Naive thymus-derived CD8-positive, alpha-beta T cell (primary cell): ENCODE data around the gene POLR3GL. TPM values are rescaled to one million over a fixed set of nuclear protein-coding genes. Genes with fewer than 3 reads are reported as not detected.

Source experiments
- ATAC-seq, 2 donors: fragments of 150-1000 bp; cut with Tn5 transposase in 1 of 2; sonication (Bioruptor Pico), chemical (Tn5 transposase) in 1 of 2; 1 replicate in 1 of 2; 2 replicates in 1 of 2; pipeline ENCODE4 v1.10.0; 2021; ENCODE audit warnings: mild to moderate bottlenecking in 2 of 2, moderate library complexity in 2 of 2
- POLR2A ChIA-PET: fragments of 350-600 bp; sonication (Branson Sonifier 250); formaldehyde crosslinking; loops from one replicate; lab custom pipeline; 2021; ENCODE audit warnings: antibody characterized with exemption; lab: Charles Lee
- DNase-seq, 10 donors: peaks; one replicate each; pipeline versions ENCODE4 v3.0.0 to v3.0.0-alpha.2; 2020 to 2022
- H3K27ac Mint-ChIP-seq, 10 donors: one replicate each; pipeline ENCODE4 v1.8.0; 2020 to 2022; ENCODE audit warnings: mild to moderate bottlenecking in 10 of 10, mixed read lengths in 10 of 10, moderate library complexity in 4 of 10, inconsistent platforms in 1 of 10
- H3K27me3 Mint-ChIP-seq, 5 donors: one replicate each; pipeline ENCODE4 v1.8.0; 2021 to 2022; ENCODE audit warnings: mixed read lengths in 5 of 5
- H3K36me3 Mint-ChIP-seq, 3 donors: one replicate each; pipeline ENCODE4 v1.8.0; 2020 to 2022; ENCODE audit warnings: mixed read lengths in 3 of 3, mild to moderate bottlenecking in 2 of 3, inconsistent platforms in 1 of 3
- H3K4me1 Mint-ChIP-seq, 4 donors: one replicate each; pipeline ENCODE4 v1.8.0; 2021 to 2022; ENCODE audit warnings: mixed read lengths in 4 of 4
- H3K4me3 Mint-ChIP-seq, 10 donors: one replicate each; pipeline ENCODE4 v1.8.0; 2020 to 2022; ENCODE audit warnings: mild to moderate bottlenecking in 10 of 10, mixed read lengths in 10 of 10, moderate library complexity in 6 of 10, inconsistent platforms in 1 of 10
- H3K9me3 Mint-ChIP-seq, 9 donors: one replicate each; pipeline ENCODE4 v1.8.0; 2020 to 2022; ENCODE audit warnings: mixed read lengths in 9 of 9, mild to moderate bottlenecking in 3 of 9, inconsistent platforms in 1 of 9, moderate library complexity in 1 of 9
- polyA plus RNA-seq, 3 donors: library from polyadenylated mRNA; unstranded; fragments of 300-500 nt; fragmentation: Illumina TruSeq; gene quantifications; one replicate each; pipeline ENCODE4 v1.2.3, GENCODE V29; 2021
- total RNA-seq, 8 experiments: library from RNA in 2 of 8; stranded (reverse) in 2 of 8; gene quantifications; one replicate each; pipeline ENCODE4 v1.2.3 and lab custom pipeline; 2021 to 2026

Gene POLR3GL
- total and polyA plus RNA-seq, 5 experiments from 2014 or later = 32.5 to 101 (median 98.4) TPM

GRCh38 chr1:145952903-145953302 is 11.6 kb upstream of the POLR3GL start:
- no peak for ATAC-seq
- no peak for DNase-seq
- Mint-ChIP-seq H3K9me3 (no peaks in the 10 kb centered on the region), H3K27ac (peak overlapping the region in 1 of 10 donors; percentile 32), H3K4me1 (peaks cover 28 to 81% (median 79%) of the 10 kb centered on the region in 4 donors), H3K27me3 (no peaks in the 10 kb centered on the region), H3K36me3 (peaks cover 0 to 42% (median 0%) of the 10 kb centered on the region in 3 donors), H3K4me3 (no peak overlapping the region)
- POLR2A ChIA-PET = interaction anchor here (0.7 to 17.9 kb wide), 5 partner anchors 9 to 108 kb away, joined by 4 to 462 read pairs (median 4); partner anchors contain the start of genes NUDT17, RBM8A and TXNIP

DNA sequence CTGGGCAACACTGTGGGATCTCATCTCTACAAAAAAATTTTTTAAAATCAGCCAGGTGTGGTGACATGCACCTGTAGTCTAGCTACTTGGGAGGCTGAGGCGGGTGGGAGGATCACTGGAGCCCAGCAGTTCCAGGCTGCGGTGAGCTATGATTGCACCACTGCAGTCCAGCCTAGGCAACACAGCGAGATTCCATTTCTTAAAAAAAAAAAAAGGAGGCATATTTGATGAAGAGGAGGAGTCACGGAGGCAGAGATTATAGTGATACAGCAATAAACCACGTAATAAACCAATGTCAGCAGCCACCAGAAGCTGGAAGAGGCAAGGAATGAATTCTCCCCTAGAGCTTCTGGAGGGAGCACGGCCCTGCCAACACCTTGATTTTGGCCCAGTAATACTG is 10.6 kb upstream of the POLR3GL start:
- Mint-ChIP-seq H3K27ac (peak overlapping the region in 5 of 10 donors; percentile 0 to 68 (median 17)), H3K4me1 (peaks cover 35 to 84% (median 82%) of the 10 kb centered on the region in 4 donors), H3K9me3 (no peaks in the 10 kb centered on the region), H3K36me3 (peaks cover 0 to 35% (median 0%) of the 10 kb centered on the region in 3 donors), H3K27me3 (no peaks in the 10 kb centered on the region), H3K4me3 (peak overlapping the region in 5 of 10 donors; percentile 27 to 88 (median 34))
- DNase-seq = no peak
- ATAC-seq = no peak
- POLR2A ChIA-PET = interaction anchor here (0.6 to 17.9 kb wide), 4 partner anchors 26 to 95 kb away, joined by 3 to 462 read pairs (median 146); partner anchors contain the start of genes PIAS3, RBM8A and TXNIP

DNA sequence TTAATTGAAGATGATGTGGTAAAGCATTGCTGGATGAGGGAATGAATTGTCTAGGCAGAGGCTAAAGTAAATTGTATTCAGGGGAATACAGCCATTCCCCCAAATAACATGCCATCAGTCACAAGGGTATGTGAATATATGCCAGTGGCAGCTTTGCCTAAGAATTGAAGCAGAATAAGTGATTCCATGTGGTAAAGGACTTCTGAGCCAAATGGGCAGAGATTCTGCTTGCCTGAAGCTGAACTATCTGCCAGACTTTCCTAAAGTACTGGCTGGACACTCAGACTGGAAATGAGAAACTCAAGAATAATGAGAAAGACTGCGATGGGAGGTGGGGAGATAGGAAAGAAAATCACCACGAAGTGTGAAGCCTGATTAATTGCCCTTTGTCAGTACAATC is 9.1 kb upstream of the POLR3GL start:
- POLR2A ChIA-PET = interaction anchor here (1.2 to 17.9 kb wide), 5 partner anchors 9 to 35 kb away, joined by 4 to 462 read pairs (median 117); partner anchors contain the start of genes ANKRD34A, PEX11B, POLR3GL and RBM8A
- H3K4me1 Mint-ChIP-seq = peaks cover 35 to 84% (median 81%) of the 10 kb centered on the region in 4 donors
- ATAC-seq (no peak), DNase-seq (no peak)
- peak overlapping the region; percentile 13 to 97 (median 92) for H3K4me3 Mint-ChIP-seq
- H3K27ac Mint-ChIP-seq = peak overlapping the region in 8 of 10 donors; percentile 13 to 82 (median 40)
- H3K27me3 Mint-ChIP-seq = no peaks in the 10 kb centered on the region
- H3K36me3 Mint-ChIP-seq = peaks cover 0 to 24% (median 0%) of the 10 kb centered on the region in 3 donors
- no peaks in the 10 kb centered on the region for H3K9me3 Mint-ChIP-seq

DNA sequence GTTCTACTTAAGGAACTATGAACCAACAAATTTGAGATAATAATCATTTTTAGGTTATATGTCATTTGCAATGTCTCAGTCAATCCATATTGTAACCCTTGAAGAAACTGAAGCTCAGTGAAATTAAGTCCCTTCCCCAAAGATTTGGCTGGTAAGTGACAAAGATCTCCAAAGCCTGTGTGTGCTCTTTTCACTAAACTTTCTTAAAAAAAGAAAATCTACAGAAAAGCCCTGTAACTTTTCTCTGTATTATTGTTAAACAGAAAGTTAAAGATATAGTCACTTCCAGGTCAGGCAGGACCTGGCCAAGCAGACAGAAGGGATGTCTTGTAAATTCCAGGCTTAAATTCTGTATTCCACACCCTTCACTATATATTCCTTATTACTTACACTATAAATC is 8.1 kb upstream of the POLR3GL start:
- H3K27ac Mint-ChIP-seq = peak overlapping the region; percentile 87 to 99 (median 98)
- peak overlapping the region; percentile 88 to 99 (median 94) for H3K4me3 Mint-ChIP-seq
- ATAC-seq = no peak
- POLR2A ChIA-PET = interaction anchor here (0.5 to 17.9 kb wide), 11 partner anchors 8 to 81 kb away, joined by 3 to 462 read pairs (median 11); partner anchors contain the start of genes ANKRD34A, PEX11B, POLR3GL and RBM8A
- no peaks in the 10 kb centered on the region for H3K27me3 Mint-ChIP-seq
- DNase-seq = no peak
- peaks cover 0 to 18% (median 0%) of the 10 kb centered on the region in 3 donors for H3K36me3 Mint-ChIP-seq
- H3K4me1 Mint-ChIP-seq = peaks cover 38 to 81% (median 75%) of the 10 kb centered on the region in 4 donors
- no peaks in the 10 kb centered on the region for H3K9me3 Mint-ChIP-seq

- H3K4me3 Mint-ChIP-seq = peak overlapping the region; percentile 88 to 99 (median 94)
- H3K27ac Mint-ChIP-seq = peak overlapping the region; percentile 87 to 99 (median 98)
- DNase-seq = peak in 3 of 10 donors; percentile 15 to 28 (median 24)
- H3K4me1 Mint-ChIP-seq = peaks cover 40 to 81% (median 73%) of the 10 kb centered on the region in 4 donors
- H3K27me3 Mint-ChIP-seq = no peaks in the 10 kb centered on the region
- no peak for ATAC-seq
- H3K9me3 Mint-ChIP-seq = no peaks in the 10 kb centered on the region
- peaks cover 0 to 14% (median 0%) of the 10 kb centered on the region in 3 donors for H3K36me3 Mint-ChIP-seq
- POLR2A ChIA-PET = interaction anchor here (0.5 to 17.9 kb wide), 11 partner anchors 10 to 98 kb away, joined by 3 to 462 read pairs (median 11); partner anchors contain the start of genes PEX11B, PIAS3, RBM8A and TXNIP
These were observed 7.6 kb upstream of the POLR3GL start for GRCh38 chr1:145956781-145957442.

DNA sequence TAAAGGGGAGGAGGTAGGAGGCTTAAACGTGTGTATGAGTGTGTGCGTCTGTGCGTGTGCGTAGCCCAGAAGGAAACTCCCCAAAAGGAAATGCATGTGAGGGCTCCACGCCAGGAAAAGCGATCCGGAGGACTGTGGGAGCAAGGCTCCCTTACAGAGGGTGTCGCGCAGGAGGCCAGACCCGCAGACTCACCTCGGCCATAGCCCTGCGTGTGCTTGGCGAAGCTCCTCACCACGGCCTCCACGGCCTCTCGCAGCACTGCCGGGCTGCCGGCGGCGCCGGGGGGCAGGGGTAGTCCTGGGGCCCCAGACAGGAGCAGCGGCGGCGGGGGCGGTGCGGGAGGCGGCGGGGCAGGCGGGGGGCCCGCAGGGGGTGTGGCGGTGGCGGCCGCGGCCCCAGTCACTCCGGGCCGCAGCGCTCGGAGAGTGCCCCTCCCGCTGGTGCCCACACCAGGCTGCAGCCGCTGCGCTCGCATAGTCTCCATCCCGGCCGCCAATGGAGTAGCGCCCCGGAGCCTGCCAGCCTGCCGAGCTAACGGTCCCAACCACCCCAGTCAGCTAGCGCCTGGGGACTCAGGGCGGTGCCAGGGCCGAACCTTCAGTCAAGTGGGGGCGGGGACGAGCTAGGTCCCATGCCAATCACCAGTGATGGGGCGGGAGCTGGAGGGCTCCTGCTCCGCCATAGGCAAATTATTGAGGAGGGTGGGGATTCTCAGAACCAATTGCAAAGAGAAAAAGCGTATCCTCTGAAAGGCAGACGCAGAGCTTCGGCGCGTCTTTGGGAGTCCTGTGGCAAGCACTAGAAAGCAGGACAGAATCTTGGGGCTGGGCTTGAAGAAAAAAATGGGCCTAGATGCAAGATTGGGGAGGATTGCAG is 6.8 kb upstream of the POLR3GL start, which contains the start of gene LIX1L:
TSS of gene LIX1L (minus strand) at position 575 of the 877 bp plus-strand sequence. CDS start at position 485, 90 bp downstream.
- Mint-ChIP-seq H3K4me1 (peaks cover 42 to 85% (median 73%) of the 10 kb centered on the region in 4 donors), H3K9me3 (no peaks in the 10 kb centered on the region), H3K27ac (peak within 1 kb of the TSS; percentile 87 to 99 (median 98)), H3K4me3 (peak within 1 kb of the TSS; percentile 88 to 99 (median 94)), H3K36me3 (peaks cover 0 to 11% (median 0%) of the 10 kb centered on the region in 3 donors), H3K27me3 (no peaks in the 10 kb centered on the region)
- DNase-seq (peak; percentile 88 to 97 (median 94)), ATAC-seq (peak; percentile 83 to 86)
- POLR2A ChIA-PET = interaction anchor here (0.5 to 17.9 kb wide), 16 partner anchors 9 to 112 kb away, joined by 3 to 462 read pairs (median 7); partner anchors contain the start of genes NUDT17, PEX11B, PIAS3 and RBM8A

- Mint-ChIP-seq H3K27me3 (no peaks in the 10 kb centered on the region), H3K27ac (peak overlapping the region in 9 of 10 donors; percentile 33 to 99 (median 90)), H3K9me3 (no peaks in the 10 kb centered on the region), H3K36me3 (peaks cover 0 to 3% (median 0%) of the 10 kb centered on the region in 3 donors), H3K4me3 (peak overlapping the region in 9 of 10 donors; percentile 32 to 98 (median 88)), H3K4me1 (peaks cover 50 to 90% (median 78%) of the 10 kb centered on the region in 4 donors)
- no peak for ATAC-seq
- no peak for DNase-seq
- POLR2A ChIA-PET = interaction anchor here (1.0 to 17.9 kb wide), 9 partner anchors 13 to 113 kb away, joined by 3 to 462 read pairs (median 11); partner anchors contain the start of genes NUDT17, PEX11B, RBM8A and TXNIP
These were observed 5.8 kb upstream of the POLR3GL start for GRCh38 chr1:145958734-145959133.

- H3K4me3 Mint-ChIP-seq = peak overlapping the region; percentile 67 to 99 (median 94)
These were observed 5.2 kb upstream of the POLR3GL start for GRCh38 chr1:145959333-145959732.

DNA sequence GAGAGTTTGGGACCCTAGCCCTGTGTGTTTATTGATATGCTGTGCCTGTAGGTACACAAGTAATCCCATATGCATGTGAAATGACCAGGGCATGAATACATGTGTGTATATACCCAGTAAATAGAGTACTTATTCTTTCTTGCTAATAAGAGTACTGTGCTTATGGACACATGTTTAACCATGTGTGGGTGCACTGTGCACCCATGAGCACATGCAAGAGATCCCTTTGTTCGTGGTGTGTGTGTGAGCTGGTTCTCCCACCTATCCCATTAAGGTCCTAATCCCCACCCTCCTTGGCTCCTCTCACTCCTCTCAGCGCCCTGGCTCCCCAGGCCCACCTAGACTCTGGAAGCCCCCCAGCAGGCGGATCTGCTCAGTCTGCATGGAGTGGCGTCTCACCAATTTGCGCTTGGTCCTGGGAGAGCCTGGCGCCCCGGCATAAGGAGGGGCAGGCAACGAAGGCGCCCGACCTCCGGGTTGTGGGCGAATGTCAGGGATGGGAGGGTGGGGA is 4.5 kb upstream of the POLR3GL start:
- POLR2A ChIA-PET = interaction anchor here (0.7 to 17.9 kb wide), 6 partner anchors 29 to 101 kb away, joined by 3 to 462 read pairs (median 74); partner anchors contain the start of genes PEX11B, PIAS3, RBM8A and TXNIP

More at GRCh38 chr1:145959333-145959732, 5.2 kb upstream of the POLR3GL start:
- no peak for ATAC-seq
- H3K27me3 Mint-ChIP-seq = no peaks in the 10 kb centered on the region
- DNase-seq = peak in 1 of 10 donors; percentile 14
- no peaks in the 10 kb centered on the region for H3K36me3 Mint-ChIP-seq
- peaks cover 53 to 90% (median 78%) of the 10 kb centered on the region in 4 donors for H3K4me1 Mint-ChIP-seq
- H3K27ac Mint-ChIP-seq = peak overlapping the region; percentile 72 to 99 (median 90)
- POLR2A ChIA-PET = interaction anchor here (1.5 to 17.9 kb wide), 7 partner anchors 30 to 113 kb away, joined by 4 to 462 read pairs (median 31); partner anchors contain the start of genes NUDT17, PEX11B, PIAS3 and RBM8A
- H3K9me3 Mint-ChIP-seq = no peaks in the 10 kb centered on the region

GRCh38 chr1:145960468-145961108 is 3.9 kb upstream of the POLR3GL start:
- Mint-ChIP-seq H3K27ac (peak overlapping the region; percentile 56 to 99 (median 92)), H3K4me3 (peak overlapping the region; percentile 88 to 99 (median 96)), H3K4me1 (peaks cover 47 to 87% (median 74%) of the 10 kb centered on the region in 4 donors), H3K27me3 (no peaks in the 10 kb centered on the region), H3K9me3 (no peaks in the 10 kb centered on the region), H3K36me3 (no peaks in the 10 kb centered on the region)
- ATAC-seq (peak in 1 of 2 donors; percentile 8), DNase-seq (peak in 8 of 10 donors; percentile 17 to 79 (median 49))
- POLR2A ChIA-PET = interaction anchor here (0.7 to 17.9 kb wide), 6 partner anchors 29 to 101 kb away, joined by 3 to 462 read pairs (median 74); partner anchors contain the start of genes PEX11B, PIAS3, RBM8A and TXNIP

More for the DNA sequence above, 4.5 kb upstream of the POLR3GL start:
- H3K4me3 Mint-ChIP-seq = peak overlapping the region; percentile 67 to 99 (median 94)
- ATAC-seq (no peak), DNase-seq (peak in 1 of 10 donors; percentile 15)
- H3K36me3 Mint-ChIP-seq = no peaks in the 10 kb centered on the region
- peak overlapping the region; percentile 64 to 99 (median 90) for H3K27ac Mint-ChIP-seq
- no peaks in the 10 kb centered on the region for H3K9me3 Mint-ChIP-seq
- H3K4me1 Mint-ChIP-seq = peaks cover 49 to 88% (median 74%) of the 10 kb centered on the region in 4 donors
- H3K27me3 Mint-ChIP-seq = no peaks in the 10 kb centered on the region
